Measurements from ENCODE around the gene CD4.
"Not testable (repeated sequence)": the region's sequence is repeated elsewhere in the genome, so short reads cannot be mapped to it uniquely, and the experiment has no call there.

The CD4 gene

GRCh38 chr12:6845395-6845794, 56.1 kb downstream of the CD4 start:
- no peak for FAIRE-seq
- DNase-seq (ENCODE audit: low spot score) = no peak

- no peak for FAIRE-seq
- no peak for DNase-seq (ENCODE audit: low spot score)
Observed at GRCh38 chr12:6846316-6846869, 57.1 kb downstream of the CD4 start.

GRCh38 chr12:6847676-6848075, 58.3 kb downstream of the CD4 start:
- FAIRE-seq = no peak
- DNase-seq (ENCODE audit: low spot score) = no peak

- FAIRE-seq = no peak
Observed at GRCh38 chr12:6849427-6849826, 60.1 kb downstream of the CD4 start.

GRCh38 chr12:6849976-6850560, 60.7 kb downstream of the CD4 start:
- FAIRE-seq (no peak), DNase-seq (ENCODE audit: low spot score) (no peak)

More at GRCh38 chr12:6849427-6849826, 60.1 kb downstream of the CD4 start:
- DNase-seq (ENCODE audit: low spot score) = no peak

GRCh38 chr12:6850796-6851152, 61.4 kb downstream of the CD4 start:
- DNase-seq (ENCODE audit: low spot score) = no peak
- FAIRE-seq = no peak

- peak; percentile 97 for DNase-seq (ENCODE audit: low spot score)
- FAIRE-seq = peak; percentile 84
Observed at GRCh38 chr12:6851153-6851920, 62.0 kb downstream of the CD4 start, which contains the start of gene CDCA3. Gene CDCA3 (minus strand): TSS chr12:6851286. CDS start chr12:6850952, 334 bp downstream.

GRCh38 chr12:6851921-6852650, 62.8 kb downstream of the CD4 start, which contains the start of gene USP5:
Gene USP5 (plus strand): TSS chr12:6852150. CDS start chr12:6852180, 30 bp downstream.
- DNase-seq (ENCODE audit: low spot score) (peak; percentile 97), FAIRE-seq (peak; percentile 76)

GRCh38 chr12:6852651-6853354, 63.5 kb downstream of the CD4 start:
- DNase-seq (ENCODE audit: low spot score) (peak; percentile 39), FAIRE-seq (no peak)

- FAIRE-seq (no peak), DNase-seq (ENCODE audit: low spot score) (no peak)
Observed at GRCh38 chr12:6853626-6854025, 64.3 kb downstream of the CD4 start.

GRCh38 chr12:6854036-6854435, 64.7 kb downstream of the CD4 start:
- FAIRE-seq (no peak), DNase-seq (ENCODE audit: low spot score) (no peak)

GRCh38 chr12:6855322-6855721, 66.0 kb downstream of the CD4 start:
- no peak for FAIRE-seq
- no peak for DNase-seq (ENCODE audit: low spot score)

- FAIRE-seq = no peak
Observed at GRCh38 chr12:6858799-6859198, 69.5 kb downstream of the CD4 start.

GRCh38 chr12:6860116-6860515, 70.8 kb downstream of the CD4 start:
- FAIRE-seq (no peak), DNase-seq (ENCODE audit: low spot score) (no peak)

More at GRCh38 chr12:6858799-6859198, 69.5 kb downstream of the CD4 start:
- DNase-seq (ENCODE audit: low spot score) = no peak

- FAIRE-seq (no peak), DNase-seq (ENCODE audit: low spot score) (no peak)
Observed at GRCh38 chr12:6860942-6861341, 71.6 kb downstream of the CD4 start.

GRCh38 chr12:6861391-6861790, 72.1 kb downstream of the CD4 start:
- FAIRE-seq (no peak), DNase-seq (ENCODE audit: low spot score) (no peak)

- DNase-seq (ENCODE audit: low spot score) = no peak
- no peak for FAIRE-seq
Observed at GRCh38 chr12:6863033-6863432, 73.7 kb downstream of the CD4 start.

- no peak for FAIRE-seq
- no peak for DNase-seq (ENCODE audit: low spot score)
Observed at GRCh38 chr12:6863586-6864321, 74.4 kb downstream of the CD4 start.

GRCh38 chr12:6865307-6865706, 76.0 kb downstream of the CD4 start:
- DNase-seq (ENCODE audit: low spot score); FAIRE-seq: not testable (repeated sequence)

- FAIRE-seq (no peak), DNase-seq (ENCODE audit: low spot score) (no peak)
Observed at GRCh38 chr12:6866163-6866919, 77.0 kb downstream of the CD4 start.

All from RCC 7860 (cell line).